NB4 (cell line): ENCODE data around the gene SUSD4.

Experiments
- DNase-seq: peaks from one replicate; pipeline ENCODE4 v3.0.0; 2010; ENCODE audit warnings: low read depth
- H3K4me3 ChIP-seq: one replicate; pipeline ENCODE4 v1.5.1; 2011; ENCODE audit warnings: mild to moderate bottlenecking, low read depth, low read length, moderate library complexity
- MYC ChIP-seq: IDR thresholded peaks from 2 replicates; pipeline ENCODE4 v1.6.1; 2011; ENCODE audit warnings: low read depth, low read length
- POLR2A ChIP-seq: IDR thresholded peaks from 2 replicates; pipeline ENCODE4 v1.6.1; 2011; ENCODE audit warnings: mild to moderate bottlenecking; ENCODE audit not compliant: insufficient read length; ENCODE audit errors: extremely low read depth
- TF ChIP-seq, protein P1 (sequence below): IDR thresholded peaks from one replicate; pipeline ENCODE4 v1.5.1; 2012; ENCODE audit warnings: low read depth, low read length
- TF ChIP-seq, protein P2 (sequence below): IDR thresholded peaks from 2 replicates; pipeline ENCODE4 v1.6.1; 2011; ENCODE audit warnings: low read depth, low read length

SUSD4 gene

GRCh38 chr1:223339861-223340260, 24.1 kb downstream of the SUSD4 start:
- TF ChIP-seq, protein P1, sequence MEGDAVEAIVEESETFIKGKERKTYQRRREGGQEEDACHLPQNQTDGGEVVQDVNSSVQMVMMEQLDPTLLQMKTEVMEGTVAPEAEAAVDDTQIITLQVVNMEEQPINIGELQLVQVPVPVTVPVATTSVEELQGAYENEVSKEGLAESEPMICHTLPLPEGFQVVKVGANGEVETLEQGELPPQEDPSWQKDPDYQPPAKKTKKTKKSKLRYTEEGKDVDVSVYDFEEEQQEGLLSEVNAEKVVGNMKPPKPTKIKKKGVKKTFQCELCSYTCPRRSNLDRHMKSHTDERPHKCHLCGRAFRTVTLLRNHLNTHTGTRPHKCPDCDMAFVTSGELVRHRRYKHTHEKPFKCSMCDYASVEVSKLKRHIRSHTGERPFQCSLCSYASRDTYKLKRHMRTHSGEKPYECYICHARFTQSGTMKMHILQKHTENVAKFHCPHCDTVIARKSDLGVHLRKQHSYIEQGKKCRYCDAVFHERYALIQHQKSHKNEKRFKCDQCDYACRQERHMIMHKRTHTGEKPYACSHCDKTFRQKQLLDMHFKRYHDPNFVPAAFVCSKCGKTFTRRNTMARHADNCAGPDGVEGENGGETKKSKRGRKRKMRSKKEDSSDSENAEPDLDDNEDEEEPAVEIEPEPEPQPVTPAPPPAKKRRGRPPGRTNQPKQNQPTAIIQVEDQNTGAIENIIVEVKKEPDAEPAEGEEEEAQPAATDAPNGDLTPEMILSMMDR = no peak
- TF ChIP-seq MYC = no peak
- no peak for TF ChIP-seq POLR2A
- TF ChIP-seq, protein P2, sequence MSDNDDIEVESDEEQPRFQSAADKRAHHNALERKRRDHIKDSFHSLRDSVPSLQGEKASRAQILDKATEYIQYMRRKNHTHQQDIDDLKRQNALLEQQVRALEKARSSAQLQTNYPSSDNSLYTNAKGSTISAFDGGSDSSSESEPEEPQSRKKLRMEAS = no peak
- H3K4me3 ChIP-seq = no peak overlapping the region
- no peak for DNase-seq

GRCh38 chr1:223338811-223339746, 24.9 kb downstream of the SUSD4 start:
- DNase-seq = no peak
- TF ChIP-seq POLR2A (no peak), MYC (no peak)
- TF ChIP-seq, protein P1 = no peak
- TF ChIP-seq, protein P2 = no peak
- H3K4me3 ChIP-seq = no peak overlapping the region

DNA sequence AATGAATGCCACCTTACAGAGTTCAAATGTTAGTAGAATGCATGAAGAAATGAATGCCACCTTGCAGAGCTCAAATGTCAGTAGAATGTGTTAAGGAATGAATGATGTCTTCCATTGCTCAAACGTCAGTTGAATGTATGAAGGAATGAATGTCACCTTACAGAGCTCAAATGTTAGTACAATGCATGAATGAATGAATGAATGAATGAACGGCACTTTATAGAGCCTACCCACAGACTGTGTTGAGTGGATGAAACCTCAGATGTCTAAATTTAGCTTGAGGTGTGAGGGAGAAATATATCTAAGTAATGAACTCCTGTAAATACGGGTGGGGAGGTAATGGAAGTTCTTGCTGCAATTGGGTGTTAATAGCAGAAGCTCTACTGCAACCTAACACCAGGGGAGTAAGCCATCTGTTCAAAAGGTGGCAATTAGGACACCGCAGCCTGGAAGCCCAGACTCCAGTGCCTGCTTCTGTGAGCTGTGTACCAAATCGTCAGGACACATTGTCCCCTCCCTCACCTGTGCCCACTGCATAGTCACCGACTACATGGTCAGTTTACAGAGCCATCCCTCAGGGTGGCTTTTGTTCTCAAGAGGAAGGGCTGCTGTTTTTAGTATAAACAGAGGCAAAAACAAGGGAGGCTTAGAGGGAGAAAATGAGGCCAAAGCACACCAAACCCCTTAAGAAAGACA, 26.7 kb downstream of the SUSD4 start:
- TF ChIP-seq, protein P2 = no peak
- TF ChIP-seq POLR2A = no peak
- TF ChIP-seq MYC = no peak
- TF ChIP-seq, protein P1 = no peak
- DNase-seq = no peak
- no peak overlapping the region for H3K4me3 ChIP-seq

GRCh38 chr1:223334156-223334555, 29.8 kb downstream of the SUSD4 start:
- TF ChIP-seq MYC (no peak), POLR2A (no peak)
- TF ChIP-seq, protein P1 = no peak
- TF ChIP-seq, protein P2 = no peak
- DNase-seq = no peak
- H3K4me3 ChIP-seq = no peak overlapping the region

DNA sequence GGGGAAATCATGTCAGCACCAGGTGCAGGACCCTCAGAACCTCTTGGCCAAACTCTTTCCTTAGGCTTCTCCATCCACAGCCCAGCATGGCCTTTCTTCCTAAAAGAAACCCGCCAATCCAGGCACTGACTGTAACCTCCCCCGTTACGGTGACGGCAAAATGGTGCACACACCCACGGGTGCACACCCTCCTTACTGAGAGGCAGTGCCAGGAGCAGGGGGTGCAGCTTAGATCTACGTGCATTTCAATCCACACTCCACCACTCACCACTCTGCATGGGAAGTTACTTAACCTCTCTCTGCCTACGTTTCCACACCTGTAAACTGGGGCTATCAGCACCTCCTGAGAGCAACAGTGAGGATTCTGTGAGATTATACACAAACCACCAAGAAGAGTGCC, 31.0 kb downstream of the SUSD4 start:
- TF ChIP-seq MYC (no peak), POLR2A (no peak)
- TF ChIP-seq, protein P2 = no peak
- TF ChIP-seq, protein P1 = no peak
- no peak for DNase-seq
- H3K4me3 ChIP-seq = no peak overlapping the region
